GM21825 (cell line): Measurements from ENCODE around the gene TMCC3.
"Not testable (repeated sequence)": the region's sequence is repeated elsewhere in the genome, so short reads cannot be mapped to it uniquely, and the experiment has no call there.

Source experiments
- ATAC-seq: cut with Tn5 transposase; IDR thresholded peaks from one replicate; pipeline ENCODE4 v1.9.1; 2021; ENCODE audit warnings: mild to moderate bottlenecking, moderate library complexity; ENCODE audit not compliant: unreplicated experiment

TMCC3 gene

GRCh38 chr12:94575645-94576403 lies 74.5 kb downstream of the TMCC3 start:
- ATAC-seq: no peak

- no peak for ATAC-seq
Measured at GRCh38 chr12:94575024-94575423, 75.3 kb downstream of the TMCC3 start.

DNA sequence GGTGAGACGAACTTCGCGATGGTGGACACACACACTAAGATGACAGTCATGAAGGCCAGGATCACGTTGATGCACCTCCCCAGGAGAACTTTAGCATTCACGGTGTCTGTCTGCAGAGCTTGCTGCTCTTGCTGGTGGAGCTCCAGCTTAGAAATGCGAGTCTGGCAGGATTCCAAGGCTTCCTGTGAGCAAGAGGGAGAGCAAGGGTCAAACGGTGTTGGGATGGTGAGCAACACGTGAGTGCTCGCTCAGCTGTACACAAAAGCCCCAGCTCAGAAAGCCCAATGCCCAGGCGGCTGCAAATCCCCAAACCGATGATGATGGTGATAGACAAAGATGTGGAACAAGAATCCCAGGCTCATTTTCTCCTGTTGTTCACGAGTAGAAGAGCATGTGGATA lies 78.8 kb downstream of the TMCC3 start:
- no peak for ATAC-seq

DNA sequence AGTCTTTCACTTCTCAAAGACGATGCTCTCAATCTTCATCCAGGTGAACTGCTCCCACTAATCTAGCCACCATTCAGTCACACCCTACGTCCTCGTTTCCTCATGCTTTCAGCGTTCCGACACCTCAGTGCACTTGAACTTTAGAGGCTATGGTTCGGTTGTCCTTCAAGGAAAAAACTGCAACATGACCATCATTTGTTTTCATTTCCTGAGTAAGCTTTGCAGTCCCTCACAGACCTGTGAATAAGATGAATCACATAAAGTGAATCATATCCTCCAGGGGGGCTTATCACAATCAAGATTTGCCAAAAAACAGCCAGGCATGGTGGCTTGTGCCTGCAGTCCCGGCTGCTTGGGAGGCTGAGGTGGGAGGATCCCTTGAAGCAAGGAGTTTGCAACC lies 80.2 kb downstream of the TMCC3 start:
- no peak for ATAC-seq

- ATAC-seq: no peak
Measured at GRCh38 chr12:94567761-94568160, 82.6 kb downstream of the TMCC3 start.

DNA sequence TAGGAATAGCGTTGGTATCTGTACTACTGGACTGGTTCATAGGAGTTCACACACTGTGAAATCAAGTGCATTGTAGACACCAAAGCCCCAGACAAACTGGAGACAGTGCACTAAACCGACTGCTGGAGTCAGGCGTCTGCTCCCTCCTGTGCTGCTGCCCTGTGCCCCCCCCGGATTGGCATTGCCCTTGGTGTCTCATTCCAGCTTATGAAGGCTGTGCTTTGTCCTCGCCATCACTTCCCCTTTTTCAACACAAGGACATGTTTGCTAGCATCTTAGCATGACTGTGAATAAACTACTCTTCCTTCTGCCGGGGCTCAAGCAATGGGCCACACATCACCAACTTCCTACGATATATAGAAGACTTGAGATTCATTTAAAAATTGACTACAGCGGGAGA lies 84.0 kb downstream of the TMCC3 start:
- no peak for ATAC-seq

DNA sequence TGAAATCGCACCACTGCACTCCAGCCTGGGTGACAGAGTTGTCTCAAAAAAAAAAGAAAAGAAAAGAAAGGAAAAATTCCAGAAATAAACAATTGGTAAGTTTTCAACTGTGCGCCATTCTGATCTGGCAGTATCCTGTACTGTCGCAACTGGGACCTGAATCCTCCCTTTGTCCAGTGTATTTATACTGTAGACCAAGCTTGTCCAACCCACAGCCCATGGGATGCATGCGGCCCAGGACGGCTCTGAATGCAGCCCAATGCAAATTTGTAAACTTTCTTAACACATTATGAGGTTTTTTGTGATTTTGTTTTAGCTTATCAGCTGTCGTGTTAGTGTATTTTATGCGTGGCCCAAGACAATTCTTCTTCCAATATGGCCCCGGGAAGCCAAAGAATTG lies 84.7 kb downstream of the TMCC3 start:
- ATAC-seq: no peak

DNA sequence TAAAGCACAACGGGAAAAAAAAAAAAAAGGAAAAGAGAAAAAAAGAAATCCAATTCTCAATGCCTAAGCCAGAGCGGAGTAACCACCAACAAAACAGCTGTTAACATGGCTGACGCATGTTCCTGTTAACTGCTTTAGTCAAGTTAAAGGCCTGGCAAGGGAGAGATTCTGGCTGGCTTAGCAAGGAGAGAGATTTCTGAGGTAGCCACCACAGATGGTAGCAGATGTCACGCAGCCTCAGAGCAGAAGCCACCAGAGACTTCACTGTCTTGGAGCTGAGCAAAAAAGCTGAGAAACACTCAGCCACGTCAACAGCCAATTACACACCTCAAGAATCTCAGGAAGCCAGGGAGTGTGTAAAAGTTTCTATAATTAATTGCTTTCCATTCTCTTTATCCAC lies 87.1 kb downstream of the TMCC3 start:
- no peak for ATAC-seq

DNA sequence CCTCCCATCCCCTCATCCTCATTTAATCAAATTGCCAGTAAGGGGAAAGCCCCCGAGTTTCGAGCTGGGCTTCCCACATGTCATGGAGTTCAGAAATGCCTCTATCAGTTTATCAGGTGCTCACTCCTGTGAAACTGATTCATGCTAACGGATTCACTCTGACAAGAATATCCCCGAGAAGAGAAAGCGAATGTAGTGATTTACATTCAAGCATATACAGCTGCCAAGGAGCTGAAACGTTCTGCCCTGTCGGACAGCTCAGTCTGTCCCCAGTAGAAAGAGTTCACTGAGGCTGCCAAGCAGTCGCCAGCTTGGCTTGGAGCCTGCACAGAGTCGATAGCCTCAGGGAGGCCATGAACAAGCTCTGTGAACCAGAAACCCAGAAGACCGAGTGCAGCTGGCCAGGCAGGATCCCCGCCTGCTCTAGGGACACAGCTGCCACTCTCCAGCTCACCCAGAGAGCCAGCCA lies 88.4 kb downstream of the TMCC3 start:
- peak; percentile 80 for ATAC-seq

- peak; percentile 73 for ATAC-seq
Measured at GRCh38 chr12:94560431-94561221, 89.7 kb downstream of the TMCC3 start.

DNA sequence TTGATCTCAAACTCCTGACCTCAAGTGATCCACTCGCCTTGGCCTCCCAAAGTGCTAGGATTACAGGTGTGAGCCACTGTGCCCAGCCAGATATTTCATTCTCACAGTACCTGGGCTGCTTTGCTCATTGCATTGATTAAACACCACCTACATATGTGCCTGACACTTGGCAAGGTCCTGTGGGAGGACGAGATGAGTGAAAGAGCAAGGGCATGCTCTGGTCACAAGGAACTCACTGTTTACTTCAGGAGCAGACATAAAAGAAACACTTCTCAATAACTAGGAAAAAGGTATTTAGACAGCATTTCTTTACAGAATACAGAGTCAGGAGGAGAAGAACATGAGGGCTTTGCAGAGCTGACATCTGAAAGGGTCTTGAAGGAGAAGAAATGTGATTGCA lies 91.7 kb downstream of the TMCC3 start:
- no peak for ATAC-seq

DNA sequence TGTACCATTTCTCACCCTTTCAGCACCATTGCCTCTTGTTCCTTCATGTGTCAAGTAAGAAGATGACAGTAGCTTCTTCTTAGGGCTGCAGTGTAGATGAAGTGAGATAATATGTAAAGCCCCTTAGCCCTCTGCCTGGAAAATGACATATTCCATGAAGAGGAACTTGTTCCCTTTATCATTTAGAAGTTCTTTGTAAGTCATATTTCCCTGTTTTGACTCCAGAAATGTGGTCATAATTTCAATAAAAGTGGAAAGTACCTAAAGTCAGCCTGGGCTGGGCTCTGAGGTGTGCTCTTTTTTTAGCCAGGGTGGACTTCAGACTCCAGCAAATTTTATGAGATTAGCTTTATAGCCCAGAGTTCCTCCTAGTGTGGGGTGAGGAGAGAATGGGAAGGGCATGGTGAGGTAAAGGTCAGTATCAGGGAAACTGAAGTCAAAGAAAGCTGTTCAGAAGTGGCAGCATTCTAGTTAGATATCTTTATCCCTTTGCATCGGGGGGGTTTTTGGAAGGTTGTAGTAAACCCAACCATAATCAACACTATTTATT lies 92.5 kb downstream of the TMCC3 start:
- no peak for ATAC-seq

- ATAC-seq: no peak
Measured at GRCh38 chr12:94555687-94556086, 94.7 kb downstream of the TMCC3 start.

- no peak for ATAC-seq
Measured at GRCh38 chr12:94553875-94554274, 96.5 kb downstream of the TMCC3 start.

DNA sequence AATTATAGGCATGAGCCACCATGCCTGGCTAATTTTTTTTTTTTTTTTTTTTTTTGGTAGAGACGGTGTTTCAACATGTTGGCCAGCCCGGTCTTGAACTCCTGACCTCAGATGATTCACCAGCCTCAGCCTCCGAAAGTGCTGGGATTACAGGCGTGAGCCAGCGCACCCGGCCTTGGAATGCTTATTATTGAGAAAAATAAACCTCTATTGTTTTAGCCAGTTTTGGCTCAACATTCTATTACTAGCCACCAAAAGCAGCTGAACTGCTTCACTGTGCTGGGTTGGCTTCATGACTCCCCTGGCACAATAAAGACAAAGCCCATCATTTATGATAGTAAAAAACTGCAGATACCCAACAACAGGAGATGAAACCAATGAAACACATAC lies 97.2 kb downstream of the TMCC3 start:
- ATAC-seq: no peak

DNA sequence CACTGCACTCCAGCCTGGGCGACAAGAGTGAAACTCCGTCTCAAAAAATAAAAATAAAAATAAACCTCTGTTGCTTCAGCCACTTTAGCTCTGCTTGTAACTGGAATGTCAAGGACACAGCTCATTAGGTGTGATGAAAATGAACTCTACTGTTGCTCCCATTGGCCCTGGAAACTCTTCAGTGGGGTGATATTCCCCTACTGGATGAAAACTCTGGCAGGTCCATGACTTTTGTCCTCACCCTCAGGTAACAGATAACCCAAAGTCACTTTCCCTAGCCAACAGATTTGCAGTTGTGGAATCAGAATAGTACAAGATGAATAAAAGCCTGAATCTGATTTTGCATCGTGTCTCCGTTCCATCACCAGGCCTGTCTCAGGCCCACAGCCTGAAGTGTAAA lies 98.5 kb downstream of the TMCC3 start:
- ATAC-seq: no peak

GRCh38 chr12:94550964-94551363 lies 99.4 kb downstream of the TMCC3 start:
- ATAC-seq: no peak

- not testable (repeated sequence) for ATAC-seq
Measured at GRCh38 chr12:94548833-94549232, 101.5 kb downstream of the TMCC3 start.

DNA sequence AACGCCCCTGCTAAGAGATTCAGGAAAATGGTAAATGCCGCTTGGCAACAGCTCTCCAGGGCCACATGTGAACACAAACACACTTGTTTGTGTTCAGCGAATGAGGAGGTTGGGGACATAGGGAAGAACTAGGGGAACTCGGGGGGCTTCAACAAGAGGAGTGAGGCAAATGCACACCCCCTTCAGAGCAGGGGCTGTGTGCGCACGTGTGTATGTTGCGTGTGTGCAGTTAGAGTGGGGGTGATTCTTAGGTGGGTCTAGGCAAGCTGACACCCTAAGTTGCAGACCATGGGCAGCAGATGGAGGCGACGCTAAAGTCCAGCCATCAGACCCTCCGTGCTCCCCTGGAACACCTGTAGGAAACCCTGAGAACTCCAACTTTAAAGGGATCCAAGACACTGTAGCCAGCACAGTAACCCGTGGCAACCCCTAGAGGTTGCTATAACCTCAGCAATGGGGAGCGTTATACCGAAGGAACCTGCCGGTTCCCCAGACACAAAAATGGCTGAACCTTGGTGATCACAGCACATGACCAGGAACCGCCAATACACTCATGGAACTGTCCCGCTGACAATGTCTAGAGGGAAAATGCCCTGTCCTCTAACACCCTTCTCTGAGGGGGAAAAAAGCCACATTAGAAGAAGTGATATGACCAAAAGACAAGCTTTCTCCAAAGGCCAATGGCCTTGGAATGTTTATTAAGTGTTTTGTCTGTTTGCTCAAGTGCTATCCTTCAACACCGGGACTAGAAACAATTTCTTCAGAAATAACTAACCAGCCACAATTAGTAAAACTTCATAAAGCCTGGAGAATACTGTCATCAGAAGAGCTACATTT lies 104.2 kb downstream of the TMCC3 start:
- ATAC-seq: peak; percentile 49

GRCh38 chr12:94544355-94544754 lies 106.0 kb downstream of the TMCC3 start:
- no peak for ATAC-seq

- ATAC-seq: no peak
Measured at GRCh38 chr12:94538318-94538717, 112.0 kb downstream of the TMCC3 start.
